Measurements from ENCODE around the gene ATP13A4. TPM values are rescaled to one million over a fixed set of nuclear protein-coding genes. Genes with fewer than 3 reads are reported as not detected.

The ATP13A4 gene
- total RNA-seq, 1 experiment from 2014 or later: not detected

DNA sequence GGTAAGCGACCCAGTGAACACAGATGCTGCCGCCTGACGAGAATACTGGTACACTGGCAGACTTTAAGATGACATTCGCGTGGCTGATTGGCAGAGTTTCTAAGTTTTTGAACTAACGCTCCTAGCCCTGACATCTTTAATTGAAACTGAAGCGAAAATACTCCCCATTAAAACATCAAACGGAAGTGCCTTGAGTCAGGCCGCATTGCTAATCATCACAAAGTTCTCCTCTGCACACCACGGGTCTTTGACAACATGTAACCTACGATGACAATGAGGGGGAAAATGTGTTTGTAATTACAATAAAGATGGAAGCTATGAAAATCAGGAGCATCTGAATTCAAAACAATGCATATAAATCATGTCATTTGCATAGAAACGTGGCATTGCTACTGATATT is 44.5 kb downstream of the ATP13A4 start:
- in situ Hi-C loops (cut with HindIII; ENCODE audit: low pct_unique_long_range_greater_than_20kb, low sequenced_read_pairs): no loop called here
- no peak for DNase-seq (ENCODE audit: low read depth, low spot score)

- DNase-seq (ENCODE audit: low read depth, low spot score): no peak
- in situ Hi-C loops (cut with HindIII; ENCODE audit: low pct_unique_long_range_greater_than_20kb, low sequenced_read_pairs): no loop called here
Measured at GRCh38 chr3:193509103-193509965, 45.4 kb downstream of the ATP13A4 start.

GRCh38 chr3:193508108-193508507 is 46.6 kb downstream of the ATP13A4 start:
- in situ Hi-C loops (cut with HindIII; ENCODE audit: low pct_unique_long_range_greater_than_20kb, low sequenced_read_pairs): no loop called here
- no peak for DNase-seq (ENCODE audit: low read depth, low spot score)

DNA sequence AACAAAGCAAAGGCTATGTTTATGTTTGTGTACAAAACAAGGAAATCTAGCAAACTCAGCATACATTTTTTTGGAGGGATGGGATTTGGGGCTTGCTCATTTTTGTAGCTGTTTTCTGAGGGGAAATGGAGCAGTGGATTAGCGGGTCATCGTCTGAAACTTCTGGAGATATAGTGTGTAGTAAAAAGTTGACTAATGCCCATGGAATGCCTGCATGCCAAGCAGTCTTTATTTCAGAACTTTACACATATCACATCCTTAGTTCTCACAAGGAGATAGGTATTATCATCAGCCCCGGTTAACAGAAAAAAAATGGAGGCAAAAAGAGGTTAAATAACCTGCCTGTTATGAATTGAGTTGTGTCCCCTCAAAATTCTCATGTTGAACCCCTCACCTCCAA is 47.1 kb downstream of the ATP13A4 start:
- no peak for DNase-seq (ENCODE audit: low read depth, low spot score)
- in situ Hi-C loops (cut with HindIII; ENCODE audit: low pct_unique_long_range_greater_than_20kb, low sequenced_read_pairs): no loop called here

DNA sequence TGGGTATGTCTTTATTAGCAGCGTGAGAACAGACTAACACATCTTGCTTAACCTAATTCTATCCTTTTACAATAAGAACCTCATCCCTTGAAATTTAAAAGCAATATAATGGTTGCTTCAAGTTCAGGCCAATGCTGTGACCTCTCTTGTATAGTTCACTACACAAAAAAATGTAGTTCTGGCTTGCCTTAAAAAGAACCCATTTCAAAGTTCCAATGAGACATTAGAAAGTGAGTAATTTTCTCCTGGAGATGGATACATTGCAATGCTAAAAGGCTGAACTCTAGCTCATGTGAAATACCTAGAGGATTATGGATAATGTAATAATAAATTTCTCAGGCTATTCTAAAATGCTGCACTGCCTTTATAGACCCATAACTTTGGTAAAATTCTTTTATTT is 47.8 kb downstream of the ATP13A4 start:
- no peak for DNase-seq (ENCODE audit: low read depth, low spot score)
- in situ Hi-C loops (cut with HindIII; ENCODE audit: low pct_unique_long_range_greater_than_20kb, low sequenced_read_pairs): no loop called here

GRCh38 chr3:193502871-193503270 is 51.8 kb downstream of the ATP13A4 start:
- no peak for DNase-seq (ENCODE audit: low read depth, low spot score)
- in situ Hi-C loops (cut with HindIII; ENCODE audit: low pct_unique_long_range_greater_than_20kb, low sequenced_read_pairs): no loop called here

DNA sequence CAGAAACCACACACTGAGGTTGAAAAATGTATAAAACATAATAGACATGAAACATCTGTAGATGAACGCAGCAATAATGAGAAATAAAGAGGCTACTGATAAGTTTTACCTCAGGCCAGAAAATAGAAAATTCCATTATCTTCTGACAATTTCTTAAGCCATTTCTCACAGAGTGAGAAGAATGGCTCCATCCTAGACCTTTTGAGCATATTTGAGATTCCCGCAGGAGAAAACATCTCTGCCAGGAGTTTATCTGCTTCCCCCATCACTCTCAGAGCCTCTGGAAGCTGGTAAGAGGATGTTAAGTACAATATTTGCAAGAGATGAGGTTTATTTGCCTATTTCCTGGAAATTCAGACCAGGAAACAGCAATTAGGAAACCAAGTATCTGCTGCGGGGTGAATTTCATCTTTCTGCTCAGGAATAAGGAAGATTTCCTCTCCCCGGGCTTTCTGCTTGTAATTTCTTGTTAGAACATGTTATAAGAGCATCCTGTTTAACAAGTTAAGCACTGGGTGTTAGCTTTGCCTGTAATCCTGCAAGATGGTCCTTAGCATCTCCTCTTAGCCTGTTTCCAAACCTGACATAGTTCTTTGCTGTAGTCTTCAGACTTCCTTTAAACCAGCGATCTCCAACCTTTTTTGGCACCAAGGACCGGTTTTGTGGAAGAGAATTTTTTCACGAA is 54.8 kb downstream of the ATP13A4 start:
- in situ Hi-C loops (cut with HindIII; ENCODE audit: low pct_unique_long_range_greater_than_20kb, low sequenced_read_pairs): no loop called here
- DNase-seq (ENCODE audit: low read depth, low spot score): no peak

DNA sequence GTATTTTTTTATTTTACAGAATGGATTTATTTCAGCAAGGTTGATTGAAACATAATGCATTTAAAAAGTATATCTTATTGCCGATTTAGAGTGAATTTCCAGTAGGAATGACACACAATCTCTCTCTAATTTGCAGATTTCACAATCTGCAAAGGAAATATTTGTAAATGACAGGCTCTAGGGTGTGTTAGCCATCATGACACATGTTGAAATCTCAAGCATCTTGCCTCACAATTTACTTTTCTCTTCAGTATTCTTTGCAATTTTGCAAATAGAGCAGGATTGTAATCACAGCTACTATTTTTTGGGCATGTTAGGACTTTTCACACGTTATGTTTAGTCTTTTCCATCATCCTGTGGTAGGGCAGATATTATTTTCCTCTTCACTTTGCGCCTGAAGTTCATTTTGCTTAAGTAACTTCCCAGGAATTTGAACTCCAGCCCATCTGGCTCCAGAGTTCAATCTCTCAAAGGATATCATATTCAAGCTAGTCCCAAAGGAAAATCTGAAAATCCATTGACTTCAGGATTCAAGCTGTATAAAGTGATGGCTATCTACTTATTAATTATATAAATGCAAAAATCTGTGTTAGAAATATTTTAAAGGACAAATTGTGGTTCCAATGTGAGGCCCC is 55.4 kb downstream of the ATP13A4 start:
- in situ Hi-C loops (cut with HindIII; ENCODE audit: low pct_unique_long_range_greater_than_20kb, low sequenced_read_pairs): no loop called here

DNA sequence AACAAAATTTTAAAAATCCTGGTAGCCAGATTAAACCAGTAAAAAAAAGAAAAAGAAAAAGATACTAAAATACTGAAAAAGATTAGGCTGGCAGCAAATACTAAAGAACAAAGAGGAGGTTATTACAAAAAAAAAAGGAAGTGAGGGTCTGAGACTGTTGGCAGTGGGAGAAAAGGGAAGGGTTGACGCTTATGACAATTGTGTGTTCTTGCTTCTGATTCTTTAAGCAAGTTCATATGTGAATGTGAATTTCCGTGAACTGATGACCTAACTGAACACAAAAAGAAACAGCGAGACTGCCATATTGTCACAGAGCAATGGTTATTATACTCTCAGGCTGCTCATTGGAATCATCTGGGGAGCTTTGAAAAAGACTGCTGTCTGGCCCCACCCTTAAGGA is 56.5 kb downstream of the ATP13A4 start:
- no peak for DNase-seq (ENCODE audit: low read depth, low spot score)
- in situ Hi-C loops (cut with HindIII; ENCODE audit: low pct_unique_long_range_greater_than_20kb, low sequenced_read_pairs): no loop called here

More for the DNA sequence above, 55.4 kb downstream of the ATP13A4 start:
- DNase-seq (ENCODE audit: low read depth, low spot score): no peak

GRCh38 chr3:193496658-193497057 is 58.0 kb downstream of the ATP13A4 start:
- in situ Hi-C loops (cut with HindIII; ENCODE audit: low pct_unique_long_range_greater_than_20kb, low sequenced_read_pairs): no loop called here
- DNase-seq (ENCODE audit: low read depth, low spot score): no peak

DNA sequence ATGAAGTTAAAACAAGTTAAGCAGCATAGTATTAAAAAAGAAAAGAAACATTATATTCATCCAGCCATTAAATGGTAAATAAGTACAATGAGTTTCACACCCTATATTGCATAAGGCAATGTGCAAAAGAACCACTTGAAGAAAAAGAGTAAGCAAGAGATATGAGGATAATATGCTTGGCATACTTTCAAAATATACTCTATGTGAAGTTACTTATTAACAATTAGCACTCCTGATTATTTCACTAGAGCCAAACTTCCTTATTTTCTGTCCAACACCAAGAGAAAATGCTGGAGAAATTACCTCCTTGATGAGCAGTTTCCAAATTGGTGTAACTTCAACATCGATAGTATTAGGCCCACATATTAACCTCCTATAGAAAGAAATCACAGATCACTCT is 63.7 kb downstream of the ATP13A4 start:
- in situ Hi-C loops (cut with HindIII; ENCODE audit: low pct_unique_long_range_greater_than_20kb, low sequenced_read_pairs): no loop called here
- no peak for DNase-seq (ENCODE audit: low read depth, low spot score)

- in situ Hi-C loops (cut with HindIII; ENCODE audit: low pct_unique_long_range_greater_than_20kb, low sequenced_read_pairs): no loop called here
Measured at GRCh38 chr3:193490580-193490979, 64.1 kb downstream of the ATP13A4 start.

DNA sequence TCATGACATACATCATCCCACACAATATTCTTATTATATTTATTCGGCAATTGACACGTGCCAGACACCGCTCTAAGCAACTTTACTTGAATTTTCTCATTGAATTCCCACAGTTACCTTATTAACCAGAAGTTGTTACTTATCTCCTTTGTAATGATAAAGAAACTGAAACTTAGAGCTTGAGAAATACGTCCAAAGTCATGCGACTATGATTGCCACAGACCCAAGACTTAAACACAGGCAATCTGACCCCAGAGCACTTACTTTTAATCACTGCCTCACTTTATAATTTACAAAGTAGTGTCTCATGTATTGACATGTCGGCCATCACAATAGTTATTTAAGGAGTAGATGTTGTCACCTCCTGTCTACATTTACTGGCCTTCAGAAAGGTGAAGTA is 64.7 kb downstream of the ATP13A4 start:
- in situ Hi-C loops (cut with HindIII; ENCODE audit: low pct_unique_long_range_greater_than_20kb, low sequenced_read_pairs): no loop called here
- no peak for DNase-seq (ENCODE audit: low read depth, low spot score)

More at GRCh38 chr3:193490580-193490979, 64.1 kb downstream of the ATP13A4 start:
- no peak for DNase-seq (ENCODE audit: low read depth, low spot score)

- in situ Hi-C loops (cut with HindIII; ENCODE audit: low pct_unique_long_range_greater_than_20kb, low sequenced_read_pairs): no loop called here
- no peak for DNase-seq (ENCODE audit: low read depth, low spot score)
Measured at GRCh38 chr3:193488741-193489140, 66.0 kb downstream of the ATP13A4 start.

GRCh38 chr3:193483988-193484539 is 70.6 kb downstream of the ATP13A4 start:
- DNase-seq (ENCODE audit: low read depth, low spot score): no peak
- in situ Hi-C loops (cut with HindIII; ENCODE audit: low pct_unique_long_range_greater_than_20kb, low sequenced_read_pairs): no loop called here

- in situ Hi-C loops (cut with HindIII; ENCODE audit: low pct_unique_long_range_greater_than_20kb, low sequenced_read_pairs): no loop called here
- no peak for DNase-seq (ENCODE audit: low read depth, low spot score)
Measured at GRCh38 chr3:193481436-193481835, 73.3 kb downstream of the ATP13A4 start.

DNA sequence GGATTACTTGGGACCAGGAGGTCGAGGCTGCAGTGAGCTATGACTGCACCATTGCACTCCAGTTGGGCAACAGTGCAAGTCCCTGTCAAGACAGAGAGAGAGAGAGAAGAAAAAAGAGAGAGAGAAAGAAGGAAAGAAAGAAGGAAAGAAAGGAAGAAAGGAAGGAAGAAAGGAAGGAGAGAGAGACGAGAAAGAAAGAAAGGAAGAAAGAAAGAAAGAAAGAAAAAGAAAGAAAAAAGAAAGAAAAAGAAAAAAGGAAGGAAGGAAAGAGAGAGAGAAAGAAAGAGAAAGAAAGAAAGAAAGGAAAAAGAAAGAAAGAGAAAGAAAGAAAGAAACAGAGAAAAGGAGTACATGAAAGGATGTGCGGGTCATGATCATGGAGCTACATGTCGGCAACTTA is 80.2 kb downstream of the ATP13A4 start:
- in situ Hi-C loops (cut with HindIII; ENCODE audit: low pct_unique_long_range_greater_than_20kb, low sequenced_read_pairs): no loop called here
- no peak for DNase-seq (ENCODE audit: low read depth, low spot score)

GRCh38 chr3:193470710-193471109 is 84.0 kb downstream of the ATP13A4 start:
- no peak for DNase-seq (ENCODE audit: low read depth, low spot score)
- in situ Hi-C loops (cut with HindIII; ENCODE audit: low pct_unique_long_range_greater_than_20kb, low sequenced_read_pairs): no loop called here

All from SK-MEL-5 (cell line).